AG08396 (cell line): Measurements from ENCODE around the gene RCSD1.
"Not testable (repeated sequence)": the region's sequence is repeated elsewhere in the genome, so short reads cannot be mapped to it uniquely, and the experiment has no call there.

Source experiments
- DNase-seq: peaks from one replicate; pipeline ENCODE4 v3.0.0; 2012; ENCODE audit warnings: low spot score, mixed read lengths

Gene RCSD1, protein sequence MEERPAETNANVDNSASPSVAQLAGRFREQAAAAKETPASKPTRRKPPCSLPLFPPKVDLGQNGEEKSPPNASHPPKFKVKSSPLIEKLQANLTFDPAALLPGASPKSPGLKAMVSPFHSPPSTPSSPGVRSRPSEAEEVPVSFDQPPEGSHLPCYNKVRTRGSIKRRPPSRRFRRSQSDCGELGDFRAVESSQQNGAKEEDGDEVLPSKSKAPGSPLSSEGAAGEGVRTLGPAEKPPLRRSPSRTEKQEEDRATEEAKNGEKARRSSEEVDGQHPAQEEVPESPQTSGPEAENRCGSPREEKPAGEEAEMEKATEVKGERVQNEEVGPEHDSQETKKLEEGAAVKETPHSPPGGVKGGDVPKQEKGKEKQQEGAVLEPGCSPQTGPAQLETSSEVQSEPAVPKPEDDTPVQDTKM

DNA sequence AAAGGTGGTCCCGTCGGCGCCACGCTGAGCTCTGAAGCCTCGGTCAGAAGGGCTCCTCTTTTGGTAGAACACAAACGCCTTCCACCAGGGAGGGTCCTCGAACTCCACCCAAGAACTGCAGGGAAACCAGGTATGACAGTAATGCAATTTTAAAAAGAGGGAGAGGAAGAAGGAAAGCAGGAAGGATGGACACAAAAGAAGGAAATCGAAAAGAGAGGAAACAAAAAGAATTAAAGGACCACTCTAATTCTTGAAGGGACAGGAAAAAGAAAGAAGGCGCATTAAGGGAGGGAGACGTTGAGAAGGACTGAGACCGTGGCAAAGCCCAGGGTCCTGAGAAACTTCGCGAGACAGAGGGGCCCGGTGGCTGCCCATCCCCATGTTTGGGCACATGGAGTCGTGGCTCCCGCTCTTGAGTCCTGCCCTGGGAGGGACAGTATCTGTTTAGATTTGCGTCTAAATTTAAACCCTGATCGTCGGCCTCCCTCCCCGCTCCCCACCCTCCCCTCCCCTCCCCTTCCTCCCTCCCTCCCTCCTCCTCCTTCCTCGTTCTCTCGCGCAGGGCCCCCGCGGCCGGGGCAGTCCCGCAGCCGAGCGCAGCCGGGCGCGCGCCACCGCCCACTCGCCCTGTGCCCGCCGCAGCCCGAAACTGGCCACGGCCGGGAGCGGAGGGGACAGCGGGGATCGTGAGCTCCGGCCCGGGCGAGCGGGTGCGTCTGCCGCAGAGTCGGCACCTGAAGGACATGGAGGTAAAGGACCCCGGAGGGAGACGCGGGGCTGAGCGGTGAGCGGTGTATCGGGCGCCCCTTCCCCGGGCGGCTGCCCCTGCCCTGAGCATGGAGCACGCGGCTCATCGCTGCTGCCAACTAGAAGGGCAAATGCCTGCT, at the start of gene RCSD1:
Gene RCSD1 (plus strand): TSS at position 552 of the 887 bp plus-strand sequence. CDS start 192 bp downstream, at position 744.
- peak; percentile 58 for DNase-seq

DNA sequence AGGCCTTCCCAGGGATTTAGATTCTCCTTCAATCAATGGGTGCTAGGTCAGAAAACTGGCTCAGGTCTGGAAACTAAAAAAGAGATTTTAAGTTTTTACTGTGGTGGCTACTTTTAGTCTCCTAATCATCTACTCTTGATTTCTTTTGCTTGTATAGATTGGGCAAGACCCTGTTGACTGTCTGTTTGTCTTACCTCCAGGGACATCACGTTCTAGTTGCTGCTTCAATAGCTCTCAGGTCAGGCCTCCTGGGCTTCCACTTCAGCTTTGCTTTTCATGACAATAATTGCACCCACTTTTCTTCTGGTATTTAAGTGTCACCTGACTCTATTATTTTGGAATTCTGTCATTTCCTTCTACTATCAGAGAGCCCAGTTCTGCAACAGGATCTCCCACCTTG, 48.0 kb upstream of the RCSD1 start:
- no peak for DNase-seq

DNA sequence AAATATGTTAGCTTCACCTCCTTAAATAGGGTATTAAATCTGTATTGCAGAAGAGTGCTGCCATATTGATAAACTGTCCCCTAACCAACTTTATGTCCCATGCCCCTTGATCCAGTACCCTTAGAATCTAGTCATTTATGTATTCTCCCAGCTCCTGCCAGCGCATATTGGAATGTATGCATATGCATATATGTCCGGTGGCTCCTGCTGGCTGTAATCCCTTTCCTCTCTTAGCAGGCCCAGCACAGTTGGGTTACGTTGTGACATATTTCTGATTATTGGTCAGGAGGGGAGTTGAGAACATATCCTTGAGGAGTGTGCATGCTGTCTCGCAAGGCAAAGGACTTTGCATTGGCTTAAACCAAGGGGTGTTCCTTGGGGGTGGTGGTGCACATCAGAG, 47.3 kb upstream of the RCSD1 start:
- no peak for DNase-seq

DNA sequence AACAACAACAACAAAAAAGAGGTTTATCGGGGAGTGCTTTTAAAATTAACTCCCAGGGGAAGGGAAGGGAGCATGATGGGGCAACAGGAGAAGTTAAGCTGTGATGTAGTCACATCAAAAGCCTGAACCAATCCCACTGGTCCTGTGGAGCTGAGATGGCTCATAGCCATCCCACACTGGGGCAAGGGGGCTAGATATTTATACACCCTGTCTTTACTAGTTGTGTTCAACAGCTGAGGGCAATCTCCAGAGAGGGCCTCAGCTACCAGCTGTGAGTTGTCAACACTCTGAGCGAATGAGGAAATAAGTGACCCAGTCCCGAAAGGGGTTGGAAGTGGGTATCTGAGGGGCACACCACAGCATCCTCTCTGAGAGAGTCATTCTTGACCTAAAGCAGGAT, 45.5 kb upstream of the RCSD1 start:
- DNase-seq, result no peak

DNA sequence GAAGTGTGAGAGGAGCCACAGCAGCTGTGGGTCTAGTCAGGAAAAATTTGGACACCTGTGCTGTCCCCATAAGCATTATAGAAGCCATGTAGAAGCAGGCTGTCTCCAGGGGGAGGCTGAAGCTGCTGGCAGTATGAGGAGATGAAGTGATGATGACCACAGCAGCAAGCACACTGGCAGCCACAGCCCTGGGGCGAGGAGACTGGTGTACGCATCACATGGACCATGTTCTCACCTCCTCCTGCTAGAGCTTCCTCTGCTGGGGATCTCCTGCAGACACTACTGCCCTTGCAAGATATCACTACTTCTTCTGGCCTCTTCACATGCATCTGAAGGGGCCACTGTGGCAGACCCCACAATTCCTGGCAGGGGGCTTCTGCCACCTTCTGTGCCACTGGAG, 42.7 kb upstream of the RCSD1 start:
- no peak for DNase-seq

GRCh38 chr1:167587872-167588271, 42.2 kb upstream of the RCSD1 start:
- no peak for DNase-seq

DNA sequence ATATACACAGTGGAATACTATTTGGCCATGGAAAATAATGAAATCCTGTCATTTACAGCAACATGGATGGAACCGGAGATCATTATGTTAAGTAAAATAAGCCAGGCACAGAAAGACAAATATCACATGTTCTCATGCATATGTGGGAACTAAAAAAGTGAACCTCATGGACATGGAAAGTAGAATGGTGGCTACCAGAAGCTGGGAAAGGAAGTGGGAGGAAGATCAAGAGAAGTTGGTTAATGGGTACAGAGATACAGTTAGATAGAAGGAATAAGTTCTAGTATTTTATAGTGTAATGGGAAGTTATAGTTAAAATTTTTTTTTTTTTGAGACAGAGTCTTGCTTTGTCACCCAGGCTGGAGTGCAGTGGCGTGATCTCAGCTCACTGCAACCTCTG, 41.7 kb upstream of the RCSD1 start:
- no peak for DNase-seq

DNA sequence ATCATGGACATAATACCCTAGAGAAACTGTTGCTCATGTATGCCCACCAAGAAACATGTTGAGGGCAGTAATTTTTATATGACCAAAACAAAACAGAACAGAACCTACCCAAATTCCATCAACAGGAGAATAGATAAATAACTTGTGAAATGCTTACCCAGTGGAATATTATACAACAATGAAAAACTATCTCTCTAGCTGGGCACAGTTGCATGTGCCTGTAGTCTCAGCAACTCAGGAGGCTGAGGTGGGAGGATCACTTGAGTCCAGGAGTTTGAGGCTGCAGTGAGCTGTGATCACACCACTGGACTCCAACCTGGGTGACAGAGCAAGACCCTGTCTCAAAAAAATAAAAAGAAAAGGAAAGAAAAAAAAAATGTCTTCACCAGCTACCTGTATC, 37.6 kb upstream of the RCSD1 start:
- DNase-seq, result no peak

GRCh38 chr1:167593860-167594259, 36.2 kb upstream of the RCSD1 start:
- DNase-seq, result no peak

- DNase-seq, result no peak
These were observed 35.2 kb upstream of the RCSD1 start for GRCh38 chr1:167594822-167595221.

DNA sequence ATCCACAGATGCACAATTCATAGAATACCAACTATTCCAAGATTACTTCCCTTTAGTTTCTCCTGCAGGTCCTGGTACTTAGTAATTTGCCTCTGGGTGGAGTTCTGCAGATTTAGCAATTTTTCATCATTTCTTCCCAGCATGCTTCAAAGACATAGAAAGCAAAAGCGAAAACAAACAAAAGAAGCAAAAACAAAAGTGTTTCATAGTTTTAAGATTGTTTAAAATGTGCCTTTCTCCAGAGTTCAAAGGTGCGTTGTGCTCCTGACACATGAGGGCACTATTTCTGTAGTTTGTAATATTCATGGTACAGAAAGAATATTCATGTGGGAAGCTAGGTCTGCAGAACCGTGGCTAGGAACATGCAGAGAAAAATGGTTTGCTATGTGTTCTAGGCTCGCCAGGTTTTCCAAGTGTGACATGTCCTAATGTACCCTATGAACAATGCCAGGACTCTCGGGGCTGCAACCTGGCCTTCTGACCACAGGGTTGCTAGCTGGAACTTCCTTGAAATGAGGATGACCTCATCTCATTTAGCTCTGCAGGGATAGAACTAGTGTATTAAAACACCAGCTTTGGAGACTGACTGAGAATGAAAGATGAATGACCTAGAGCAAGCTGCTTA, 30.0 kb upstream of the RCSD1 start:
- peak; percentile 28 for DNase-seq

- no peak for DNase-seq
These were observed 28.3 kb upstream of the RCSD1 start for GRCh38 chr1:167601442-167602383.

DNA sequence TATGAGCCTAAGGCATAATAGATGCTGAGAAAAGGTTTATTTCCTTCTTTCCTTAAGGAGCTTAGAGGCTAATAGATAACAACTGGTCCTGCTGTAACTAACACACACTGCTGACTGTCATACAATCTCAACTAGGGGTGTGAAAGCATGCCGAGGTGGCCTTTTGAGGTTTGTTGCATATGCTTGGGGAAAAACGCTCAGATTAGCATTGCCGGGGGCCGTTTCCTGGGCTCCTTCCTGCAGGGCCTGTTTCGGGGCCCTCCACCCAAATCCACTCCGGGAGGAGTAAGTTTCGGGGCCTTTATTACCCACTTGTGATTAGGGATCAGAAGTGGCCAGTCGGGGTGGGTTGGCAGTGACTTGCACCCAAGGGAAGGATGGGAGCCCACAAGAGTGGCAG, 27.2 kb upstream of the RCSD1 start:
- no peak for DNase-seq

DNA sequence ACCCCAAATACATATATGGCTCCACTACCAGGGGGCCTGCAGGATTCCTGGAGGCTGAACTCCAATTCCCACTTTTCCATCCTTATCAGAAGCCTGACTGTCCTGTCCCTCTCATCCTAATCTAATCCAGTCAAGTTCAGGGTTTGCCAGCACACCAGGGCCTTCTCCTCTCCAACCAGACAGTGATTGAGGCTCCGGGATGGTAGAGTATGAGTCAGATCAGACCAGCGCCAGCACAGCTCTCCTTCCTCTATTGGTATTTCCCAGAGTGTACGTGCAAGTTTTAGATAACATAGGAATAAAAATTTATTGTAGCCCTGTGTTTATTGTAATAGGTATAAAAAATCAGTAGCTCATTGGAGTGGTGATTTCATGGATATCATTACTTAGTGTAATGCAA, 24.5 kb upstream of the RCSD1 start:
- DNase-seq, result no peak

DNA sequence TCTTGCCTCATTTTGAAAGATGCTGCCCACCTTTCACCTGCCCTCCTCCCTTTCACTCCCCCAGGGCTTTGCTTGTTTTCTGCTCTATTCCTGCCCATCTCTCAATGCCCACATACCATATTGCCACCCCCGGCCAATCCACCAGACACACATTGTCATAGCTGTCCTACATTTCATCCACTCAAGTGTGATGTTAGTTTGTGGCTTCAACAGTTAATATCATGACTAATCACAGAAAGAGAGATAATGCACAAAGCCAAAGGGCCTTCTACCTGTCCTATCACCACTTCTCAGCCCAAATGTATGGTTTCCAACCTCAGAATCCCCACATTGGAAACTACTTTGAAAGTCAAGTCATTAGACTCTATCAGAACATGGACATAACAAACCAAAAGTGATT, 18.0 kb upstream of the RCSD1 start:
- DNase-seq, result no peak

DNA sequence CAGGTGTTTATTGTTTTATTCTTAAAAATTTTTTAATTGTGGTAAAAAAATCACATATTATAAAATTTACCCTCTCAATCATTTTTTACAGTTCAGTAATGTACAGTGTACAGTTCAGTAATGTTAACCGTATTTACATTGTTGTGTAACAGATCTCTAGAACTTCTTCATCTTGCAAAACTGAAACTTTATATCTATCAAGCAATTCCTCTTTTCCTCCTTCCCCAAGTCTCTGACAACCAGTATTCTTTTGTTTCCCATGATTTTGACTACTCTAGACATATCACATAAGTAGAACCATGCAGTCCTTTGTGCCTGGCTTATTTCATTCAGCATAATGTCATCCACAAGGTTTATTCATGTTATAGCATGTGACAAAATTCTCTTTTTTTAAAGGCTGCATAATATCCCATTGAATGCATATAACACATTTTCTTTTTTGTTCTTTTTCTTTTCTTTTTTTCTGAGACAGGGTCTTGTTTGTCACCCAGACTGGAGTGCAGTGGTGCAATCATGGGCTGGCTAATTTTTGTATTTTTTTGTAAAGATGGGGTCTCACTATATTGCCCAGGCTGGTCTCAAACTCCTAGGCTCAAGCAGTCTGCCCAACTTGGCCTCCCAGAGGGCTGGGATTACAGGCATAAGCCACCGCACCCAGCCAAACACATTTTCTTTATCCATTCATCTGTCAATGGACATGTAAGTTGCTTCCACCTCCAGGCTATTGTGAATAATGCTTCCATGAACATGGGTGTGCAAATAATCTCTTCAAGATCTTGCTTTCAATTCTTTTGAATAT, 17.2 kb upstream of the RCSD1 start:
- DNase-seq, result no peak

- not testable (repeated sequence) for DNase-seq
These were observed 16.0 kb upstream of the RCSD1 start for GRCh38 chr1:167613984-167614383.

GRCh38 chr1:167614851-167615250, 15.2 kb upstream of the RCSD1 start:
- no peak for DNase-seq

DNA sequence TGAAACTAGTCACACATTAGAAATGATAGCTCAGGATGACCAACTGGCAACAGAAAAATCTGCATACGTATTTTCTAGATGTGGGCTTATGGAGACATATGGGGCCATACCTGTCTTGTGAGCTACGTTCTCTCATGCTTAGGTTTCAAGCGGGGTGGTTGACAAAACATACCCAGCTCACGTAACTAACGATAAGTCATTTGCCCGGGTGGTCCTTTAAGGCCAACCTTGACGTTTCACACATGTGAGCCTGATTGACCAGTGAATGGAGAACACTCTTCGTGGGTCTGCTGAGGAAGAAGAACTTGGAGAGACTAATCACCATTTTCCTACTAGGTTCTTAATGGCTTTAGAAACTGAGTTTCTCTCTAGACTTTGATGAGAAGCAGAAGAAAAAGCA, 13.5 kb upstream of the RCSD1 start:
- no peak for DNase-seq
